Activated CD8-positive, alpha-beta memory T cell treated with anti-CD3 and anti-CD28 coated beads for 48 hours (primary cell): ENCODE results near the gene NLRP1.

ENCODE experiments used
- DNase-seq, 3 experiments: peaks; one replicate each; pipeline ENCODE4 v3.0.0-alpha.2; 2020; ENCODE audit warnings: low read depth in 2 of 3, low spot score in 2 of 3

The NLRP1 gene

GRCh38 chr17:5485270-5486205 is 98.8 kb downstream of the NLRP1 start, which contains the start of gene DERL2:
DERL2 (minus strand) TSS chr17:5486178; CDS start chr17:5486161, 17 bp downstream.
- DNase-seq: no peak

- DNase-seq: no peak
Observed at GRCh38 chr17:5481451-5481850, 102.9 kb downstream of the NLRP1 start.

GRCh38 chr17:5480962-5481361 is 103.3 kb downstream of the NLRP1 start:
- DNase-seq: no peak

GRCh38 chr17:5478992-5479391 is 105.3 kb downstream of the NLRP1 start:
- DNase-seq: no peak

GRCh38 chr17:5473906-5474305 is 110.4 kb downstream of the NLRP1 start:
- DNase-seq: no peak

- DNase-seq: no peak
Observed at GRCh38 chr17:5472511-5472910, 111.8 kb downstream of the NLRP1 start.

- DNase-seq: peak in 1 of 3 experiments; percentile 21
Observed at GRCh38 chr17:5468075-5468473, 116.2 kb downstream of the NLRP1 start.

GRCh38 chr17:5467416-5467815 is 116.9 kb downstream of the NLRP1 start:
- no peak for DNase-seq

- no peak for DNase-seq
Observed at GRCh38 chr17:5466295-5466694, 118.0 kb downstream of the NLRP1 start.

GRCh38 chr17:5464717-5465507 is 119.4 kb downstream of the NLRP1 start:
- DNase-seq: no peak
